NCI-H510A treated with DMSO at 0.1 percent for 48 hours (cell line): ENCODE results near the gene TMEM8B.

Experiments
- DNase-seq: peaks from one replicate; lab custom pipeline; 2025; lab: John Stamatoyannopoulos, UW

TMEM8B gene

DNA sequence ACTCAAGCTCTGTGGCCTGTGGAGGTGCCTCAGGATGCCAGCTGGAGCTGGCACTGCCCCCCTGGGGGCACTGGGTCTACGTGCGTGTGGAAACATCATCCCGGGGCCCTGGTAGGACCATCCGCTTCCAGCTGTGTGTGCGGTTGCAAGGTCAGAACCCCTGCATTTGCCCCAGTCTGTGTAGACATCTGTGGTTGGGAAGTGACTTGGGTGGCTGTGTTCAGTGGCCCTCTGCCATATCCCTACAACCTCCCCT, 12.5 kb downstream of the TMEM8B start:
- DNase-seq, result no peak

DNA sequence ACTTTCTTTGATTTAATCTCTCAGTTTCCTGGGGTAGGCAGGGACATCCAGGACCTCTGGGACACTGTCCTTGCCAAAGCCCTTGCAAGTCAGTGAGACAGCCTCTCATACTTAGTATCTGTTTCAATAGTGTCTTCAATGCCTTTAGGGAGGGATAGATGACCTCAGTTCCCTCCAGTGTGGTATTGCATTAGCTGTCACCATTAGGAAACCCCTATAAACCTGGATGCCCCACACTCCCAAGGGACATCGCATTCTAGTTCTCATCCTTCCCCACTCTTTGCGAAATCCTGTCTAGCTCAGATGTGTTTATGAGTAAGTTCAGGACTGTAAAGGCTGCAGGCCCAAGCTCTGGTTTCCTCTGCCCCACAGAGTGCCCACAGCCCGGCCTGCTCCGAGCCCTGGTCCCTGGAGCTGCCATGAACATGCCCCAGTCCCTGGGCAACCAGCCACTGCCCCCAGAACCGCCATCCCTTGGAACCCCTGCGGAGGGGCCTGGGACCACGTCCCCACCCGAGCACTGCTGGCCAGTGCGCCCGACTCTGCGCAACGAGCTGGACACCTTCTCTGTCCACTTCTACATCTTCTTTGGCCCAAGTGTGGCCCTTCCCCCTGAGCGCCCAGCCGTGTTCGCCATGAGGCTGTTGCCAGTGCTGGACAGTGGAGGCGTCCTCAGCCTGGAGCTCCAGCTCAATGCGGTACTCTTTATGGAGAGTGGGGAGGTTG, 13.2 kb downstream of the TMEM8B start:
- DNase-seq, result no peak

DNA sequence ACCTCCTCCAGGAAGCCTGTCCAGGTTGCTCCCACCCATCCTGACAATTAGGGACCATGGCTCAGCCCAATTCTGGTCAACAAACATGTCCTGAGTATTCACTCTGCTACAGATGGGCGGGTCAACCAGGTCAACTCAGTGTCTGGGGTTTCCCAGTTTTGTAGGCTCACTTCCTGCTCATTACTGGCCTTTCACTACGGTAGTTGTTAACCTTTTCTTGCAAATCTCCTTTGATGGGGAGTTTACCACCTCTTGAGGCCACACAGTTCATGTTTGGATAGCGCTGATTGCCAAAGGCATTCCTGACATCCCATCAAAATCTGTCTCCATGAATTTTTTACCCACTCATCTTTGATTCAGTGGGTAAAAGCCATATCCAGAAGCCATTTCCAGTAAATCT, 13.8 kb downstream of the TMEM8B start:
- no peak for DNase-seq

DNA sequence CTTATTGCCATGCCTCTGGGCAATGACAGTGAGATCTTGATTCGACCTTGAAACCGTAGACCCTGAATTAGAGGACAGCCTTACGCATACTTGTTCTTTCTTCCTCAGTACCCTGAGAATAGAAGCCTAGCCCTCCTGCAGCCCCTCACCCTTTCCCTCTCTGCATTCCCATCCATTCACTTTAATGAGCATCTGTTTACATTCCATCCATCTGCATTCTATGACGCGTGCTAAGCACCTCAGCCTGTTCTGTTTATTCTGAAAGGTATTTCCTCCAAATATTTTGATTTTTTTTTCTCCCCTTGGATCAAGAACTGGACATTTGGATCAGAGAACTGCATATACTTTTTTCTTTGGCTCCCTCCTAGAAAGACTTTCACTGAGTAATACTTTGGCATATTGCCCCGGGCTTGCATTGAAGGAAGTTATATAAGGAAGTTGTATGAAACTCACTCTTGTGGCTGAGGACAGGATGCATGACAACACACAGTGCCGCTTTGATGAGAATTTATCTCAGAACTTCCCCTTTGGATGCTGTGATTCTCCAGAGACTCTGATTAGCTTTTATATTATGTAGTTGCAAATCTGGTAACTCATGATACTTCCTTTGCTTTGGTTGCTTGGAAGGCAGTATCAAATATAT, 15.7 kb downstream of the TMEM8B start:
- DNase-seq, result no peak

DNA sequence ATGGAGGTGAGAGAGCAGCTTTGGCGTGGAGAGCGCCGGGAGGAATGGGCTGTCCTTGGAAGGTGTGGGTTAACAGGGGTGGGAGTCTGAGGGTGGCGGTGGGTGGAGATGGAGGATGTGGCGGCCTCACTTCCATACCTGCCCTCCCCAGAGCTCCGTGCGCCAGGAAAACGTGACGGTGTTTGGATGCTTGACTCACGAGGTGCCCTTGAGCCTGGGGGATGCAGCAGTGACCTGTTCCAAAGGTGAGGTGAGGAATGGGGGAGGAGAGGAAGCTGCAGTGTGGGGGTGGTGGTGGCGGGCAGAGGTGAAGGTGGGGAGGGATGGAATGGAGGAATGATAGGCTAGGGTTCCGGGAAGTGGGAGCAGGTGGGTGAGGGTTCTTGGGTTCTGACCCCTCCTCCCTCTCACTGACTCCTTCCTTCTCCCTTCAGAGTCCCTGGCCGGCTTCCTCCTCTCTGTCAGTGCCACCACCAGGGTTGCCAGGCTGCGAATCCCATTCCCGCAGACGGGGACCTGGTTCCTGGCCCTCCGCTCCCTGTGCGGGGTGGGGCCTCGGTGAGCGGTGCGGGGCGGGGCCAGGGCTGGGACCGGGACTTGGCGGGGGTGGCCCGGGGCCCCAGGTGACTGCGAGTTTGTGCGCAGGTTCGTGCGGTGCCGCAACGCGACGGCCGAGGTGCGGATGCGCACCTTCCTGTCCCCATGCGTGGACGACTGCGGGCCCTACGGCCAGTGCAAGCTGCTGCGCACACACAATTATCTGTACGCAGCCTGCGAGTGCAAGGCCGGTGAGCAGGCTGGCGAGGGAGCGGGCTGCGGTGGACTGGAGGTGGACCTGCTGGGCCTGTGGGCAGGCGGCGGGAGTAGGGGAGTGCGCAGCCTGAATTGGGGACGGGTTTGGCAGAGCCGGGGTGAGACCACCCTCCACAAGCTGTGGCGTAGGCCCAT, 17.1 kb downstream of the TMEM8B start:
- no peak for DNase-seq

DNA sequence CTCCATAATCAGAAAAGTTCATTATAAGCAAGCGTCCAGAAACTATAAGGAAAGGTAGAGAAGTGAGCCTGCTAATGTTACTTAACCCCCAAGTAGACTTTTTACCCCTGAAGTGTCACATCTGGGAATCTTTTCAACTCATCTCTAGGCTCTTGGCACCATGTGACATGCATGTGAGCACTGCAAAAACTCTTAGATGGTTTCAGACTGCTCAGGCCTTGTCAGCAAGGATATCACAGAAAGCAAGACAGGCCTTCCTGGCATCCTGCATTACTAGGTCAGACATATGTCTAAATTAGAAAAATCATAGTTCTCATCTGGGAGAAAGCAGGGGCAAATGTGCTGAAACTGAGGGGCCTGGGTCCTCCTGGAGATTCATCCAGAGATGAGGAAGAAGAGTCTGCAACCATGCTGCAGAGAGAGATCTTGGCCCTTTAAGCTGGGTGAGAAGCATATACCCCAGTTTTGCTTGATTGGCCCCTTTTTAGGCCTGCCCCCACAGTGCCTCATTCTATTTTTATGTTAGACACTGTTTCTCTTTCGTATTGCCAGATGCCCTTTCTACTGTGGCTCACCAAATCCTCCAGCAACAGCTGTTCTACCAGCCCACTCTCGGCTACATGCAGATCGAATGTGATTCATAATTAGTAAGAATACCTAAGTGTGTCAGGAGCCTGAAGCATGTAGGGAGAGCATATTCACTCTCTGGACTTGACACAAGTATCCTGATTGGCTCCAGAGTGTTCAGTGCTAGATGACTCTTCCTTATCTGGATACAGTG, 19.0 kb downstream of the TMEM8B start:
- DNase-seq, result no peak

DNA sequence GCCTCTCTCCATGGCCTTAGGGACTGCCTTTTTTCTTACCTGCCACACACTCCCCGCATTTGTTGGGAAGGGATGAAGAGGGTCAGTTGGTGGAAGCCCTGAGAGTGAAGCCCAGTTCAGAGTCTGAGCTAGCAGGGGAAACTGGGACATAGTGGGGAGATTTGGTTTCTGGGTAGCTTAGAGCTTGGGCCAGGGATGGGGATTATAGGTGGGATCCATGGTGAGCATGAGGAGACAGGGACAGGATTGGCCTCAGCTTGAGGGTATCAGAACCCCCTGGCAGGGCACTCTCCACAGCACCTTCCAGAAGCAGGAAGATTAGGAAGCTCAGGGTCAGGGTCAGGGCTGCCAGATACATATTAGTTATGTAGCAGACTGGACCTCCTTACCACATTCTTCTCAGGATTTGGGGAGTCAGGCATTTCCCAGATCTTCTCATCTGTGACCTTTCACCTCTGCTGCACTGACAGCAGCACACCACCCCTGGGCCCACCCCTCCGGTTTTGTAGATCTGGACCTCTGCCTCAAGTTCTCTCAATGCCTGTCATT, 23.3 kb downstream of the TMEM8B start:
- DNase-seq, result no peak

DNA sequence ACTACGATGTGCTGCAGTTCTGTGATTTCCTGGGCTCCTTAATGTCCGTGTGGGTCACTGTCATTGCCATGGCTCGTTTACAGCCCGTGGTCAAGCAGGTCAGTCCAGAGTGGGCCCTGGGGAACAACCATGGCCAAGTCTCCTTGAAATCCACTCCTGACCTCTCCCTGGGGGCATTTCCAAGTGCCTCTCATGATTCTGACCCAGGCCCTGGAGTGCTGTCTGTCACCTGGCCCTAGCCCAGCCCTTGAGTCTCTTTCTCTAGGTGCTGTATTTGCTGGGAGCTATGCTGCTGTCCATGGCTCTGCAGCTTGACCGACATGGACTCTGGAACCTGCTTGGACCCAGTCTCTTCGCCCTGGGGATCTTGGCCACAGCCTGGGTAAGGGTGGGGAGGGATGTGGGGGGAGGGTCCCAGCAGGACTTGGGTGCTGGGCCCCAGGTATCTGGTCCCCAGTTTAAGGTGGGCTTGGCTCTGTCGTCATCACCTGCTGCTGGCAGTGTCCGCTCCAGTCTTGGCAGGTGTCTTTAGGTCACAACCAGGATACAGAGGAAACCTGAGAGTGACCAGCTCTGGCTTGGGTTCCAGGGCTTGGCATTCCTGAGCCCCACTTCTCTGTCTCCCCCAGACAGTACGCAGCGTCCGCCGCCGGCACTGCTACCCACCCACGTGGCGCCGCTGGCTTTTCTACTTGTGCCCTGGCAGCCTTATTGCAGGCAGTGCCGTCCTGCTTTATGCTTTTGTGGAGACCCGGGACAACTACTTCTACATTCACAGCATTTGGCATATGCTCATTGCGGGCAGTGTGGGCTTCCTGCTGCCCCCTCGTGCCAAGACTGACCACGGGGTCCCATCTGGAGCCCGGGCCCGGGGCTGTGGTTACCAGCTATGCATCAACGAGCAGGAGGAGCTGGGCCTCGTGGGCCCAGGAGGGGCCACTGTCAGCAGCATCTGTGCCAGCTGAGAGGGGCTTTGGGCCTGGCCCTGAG, 24.1 kb downstream of the TMEM8B start:
- no peak for DNase-seq

DNA sequence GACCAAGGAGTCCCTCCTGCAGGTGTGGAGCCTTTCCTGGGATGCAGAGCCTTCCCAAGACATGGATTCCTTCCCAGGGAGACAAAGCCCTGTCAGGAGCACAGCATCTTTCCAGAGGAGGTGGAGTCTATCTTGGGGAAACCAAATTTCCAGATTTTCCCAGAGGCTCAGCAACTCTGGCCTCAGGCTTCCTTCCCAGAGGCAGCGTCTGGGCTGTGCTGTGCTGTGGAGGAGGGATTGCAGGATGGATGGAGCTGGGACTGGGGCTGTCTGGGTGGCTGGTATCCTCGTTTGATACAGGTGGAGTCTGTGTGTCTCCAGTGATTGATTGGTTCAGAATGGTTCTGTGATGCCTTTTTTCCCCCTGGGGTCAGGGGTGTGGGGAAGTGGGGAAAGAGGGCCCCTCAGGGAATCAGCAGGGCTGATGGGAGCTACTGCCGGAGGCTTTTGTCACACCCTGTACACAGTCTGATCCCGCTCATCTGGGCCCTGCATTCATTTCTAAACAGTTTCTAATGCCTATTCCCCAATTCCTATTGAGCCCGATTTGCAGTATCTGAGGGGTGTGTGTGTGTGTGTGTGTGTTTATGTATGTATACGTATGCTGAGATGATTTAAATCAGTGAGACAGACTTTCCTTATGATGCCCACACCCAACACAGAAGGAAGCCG, 25.2 kb downstream of the TMEM8B start:
- no peak for DNase-seq

DNA sequence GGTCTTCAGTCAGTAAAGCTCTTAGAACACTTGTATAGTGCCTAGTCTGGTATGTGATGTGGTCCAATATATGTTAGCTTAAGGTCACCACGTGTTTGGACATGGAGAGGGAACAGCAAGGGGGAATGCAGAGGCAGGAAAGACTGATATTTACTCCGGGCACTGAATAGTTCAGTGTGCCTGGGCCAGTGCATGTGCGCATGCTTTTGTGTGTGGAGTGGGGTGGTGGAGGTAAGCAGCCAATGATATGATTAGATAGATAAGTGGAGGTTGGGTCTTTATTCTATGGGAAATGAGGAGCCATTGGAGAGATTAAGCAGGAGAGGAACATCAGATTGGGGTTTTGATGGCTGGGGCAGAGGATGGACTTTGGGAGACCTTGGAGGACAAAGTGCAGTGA, 27.2 kb downstream of the TMEM8B start:
- DNase-seq, result no peak

DNA sequence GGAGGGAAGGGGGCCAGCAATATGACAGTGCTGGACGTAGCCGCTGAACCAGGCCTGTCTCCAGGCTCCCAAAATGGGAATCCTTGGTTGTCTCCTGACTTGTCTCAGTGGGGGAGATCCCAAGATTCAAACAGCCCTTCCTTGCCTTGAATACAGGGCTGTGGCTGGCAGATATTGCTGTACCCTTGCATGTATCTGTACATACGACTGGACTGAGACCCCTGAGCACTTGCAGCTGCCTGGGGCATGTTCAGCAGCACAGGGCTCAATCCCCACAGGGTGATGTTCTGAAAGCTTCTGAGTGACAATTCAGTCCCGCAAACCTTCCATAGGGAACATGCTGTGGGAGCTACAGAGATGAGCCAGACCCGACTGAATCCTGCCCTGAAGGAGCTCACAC, 27.9 kb downstream of the TMEM8B start:
- DNase-seq, result no peak

DNA sequence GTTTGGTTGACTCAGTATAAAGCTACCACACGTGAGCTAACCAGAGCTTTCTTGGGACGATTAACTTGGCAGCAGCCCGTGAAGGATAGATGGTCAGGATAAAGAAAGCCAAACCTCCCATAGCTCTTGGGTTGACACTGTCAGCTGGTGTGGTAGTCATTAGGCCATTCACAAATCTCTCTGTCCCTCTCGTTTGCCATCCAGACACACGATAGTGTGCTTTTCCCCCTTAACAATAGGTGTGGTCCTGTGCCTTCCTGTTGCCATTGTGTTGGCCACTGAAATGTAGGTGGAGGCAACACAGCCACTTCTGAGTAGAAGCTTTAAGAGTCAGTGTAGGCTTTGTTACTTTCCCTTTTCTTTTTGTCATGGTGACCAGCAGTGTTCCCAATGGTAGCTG, 29.4 kb downstream of the TMEM8B start:
- no peak for DNase-seq

DNA sequence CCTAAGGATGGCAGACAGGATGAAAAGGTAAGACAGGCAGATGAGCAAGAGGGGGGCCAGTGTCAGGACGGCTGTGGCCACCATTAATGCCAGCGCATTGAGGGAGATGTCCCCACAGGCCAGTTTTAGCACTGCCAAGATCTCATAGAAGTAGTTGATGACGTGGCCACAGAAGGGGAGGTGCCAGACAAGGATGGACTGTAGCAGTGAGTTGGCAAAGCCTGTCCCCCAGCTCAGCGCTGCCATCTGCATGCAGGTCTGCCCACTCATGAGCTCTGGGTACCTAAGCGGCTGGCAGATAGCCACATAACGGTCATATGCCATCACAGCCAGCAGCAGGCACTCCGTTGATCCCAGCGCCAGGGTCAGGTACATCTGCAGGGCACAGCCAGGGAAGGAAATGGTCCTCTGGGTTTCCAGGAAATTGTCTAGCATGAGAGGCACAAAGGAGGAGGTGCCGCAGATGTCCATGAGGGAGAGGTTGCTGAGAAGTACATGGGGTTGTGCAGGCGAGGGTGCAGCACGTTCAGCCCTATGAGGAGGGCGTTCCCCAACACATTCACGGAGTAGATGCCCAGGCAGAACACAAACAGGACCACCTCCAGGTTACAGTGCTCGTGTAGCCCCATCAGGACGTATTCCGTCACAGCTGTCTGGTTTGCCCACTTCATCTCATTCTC, 30.4 kb downstream of the TMEM8B start:
- DNase-seq, result no peak

DNA sequence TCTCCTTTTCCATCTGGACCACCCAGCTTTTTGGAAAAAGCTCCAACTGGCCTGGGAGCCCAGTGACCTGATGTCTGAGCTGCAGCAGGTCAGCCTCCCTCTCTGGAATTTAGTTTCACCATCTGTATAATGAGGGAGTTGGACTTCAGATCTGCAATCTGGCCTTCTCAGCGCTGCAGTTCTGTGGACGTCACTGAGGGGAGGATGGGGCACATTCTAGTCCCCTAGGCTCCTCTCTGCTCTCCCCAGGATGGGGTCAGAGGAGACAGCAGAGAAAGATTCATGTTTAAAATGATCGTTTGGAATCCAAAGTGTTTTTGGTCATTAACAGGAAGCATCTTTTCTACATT, 30.9 kb downstream of the TMEM8B start:
- DNase-seq, result no peak

DNA sequence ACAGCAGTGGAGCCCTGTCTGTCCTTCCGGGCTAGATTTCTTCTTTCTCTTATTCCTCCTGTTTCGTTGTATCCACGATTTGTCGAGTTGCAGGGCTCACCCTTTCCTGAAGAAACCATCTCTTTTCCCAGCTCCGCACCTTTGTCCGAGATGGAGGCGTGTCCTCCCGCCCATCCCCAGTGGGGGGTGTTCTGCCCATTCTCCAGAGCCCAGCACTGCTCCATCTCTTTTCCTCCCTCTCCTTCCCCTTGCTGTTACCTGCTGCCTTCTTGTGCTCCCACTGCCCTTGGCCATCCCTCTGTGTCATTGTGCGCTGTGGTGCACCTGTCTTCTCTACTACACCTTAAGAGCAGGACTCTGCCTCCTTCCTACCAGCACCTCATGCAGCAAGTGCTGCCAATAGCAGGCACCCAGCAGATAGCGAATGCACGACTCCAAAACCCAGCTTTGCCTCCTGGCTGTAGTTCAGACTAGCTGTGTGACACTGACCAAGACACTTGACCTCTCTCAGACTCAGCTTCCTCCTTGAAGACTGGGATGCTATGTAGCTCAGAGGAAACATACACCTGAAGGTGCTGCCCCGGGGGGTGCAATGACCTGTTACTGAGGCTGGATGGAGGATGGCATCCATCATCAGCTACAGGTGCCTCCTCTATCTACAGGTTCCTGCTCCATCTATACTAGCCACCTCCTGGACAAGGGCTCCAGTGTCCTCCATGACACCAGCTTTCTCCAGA, 32.3 kb downstream of the TMEM8B start:
- no peak for DNase-seq

DNA sequence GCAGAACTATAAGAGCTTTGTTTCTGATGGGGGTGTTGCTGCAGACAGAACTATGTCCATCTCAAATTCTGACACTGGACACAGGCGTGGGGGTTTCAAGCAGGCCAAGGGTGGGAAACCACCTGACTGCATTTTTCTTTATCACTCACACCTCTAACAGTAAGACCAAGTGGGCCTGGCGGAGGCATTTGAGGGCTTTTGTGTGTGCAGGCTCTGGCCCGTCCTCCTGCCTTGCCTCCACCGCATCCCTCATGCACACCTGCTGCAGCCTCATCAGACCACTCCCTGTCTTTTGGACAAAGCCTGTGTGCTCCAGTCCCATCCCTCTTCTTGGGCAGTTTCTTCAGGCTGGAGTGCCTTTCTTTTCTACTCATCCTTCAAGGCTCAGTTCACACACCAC, 33.3 kb downstream of the TMEM8B start:
- DNase-seq, result no peak

DNA sequence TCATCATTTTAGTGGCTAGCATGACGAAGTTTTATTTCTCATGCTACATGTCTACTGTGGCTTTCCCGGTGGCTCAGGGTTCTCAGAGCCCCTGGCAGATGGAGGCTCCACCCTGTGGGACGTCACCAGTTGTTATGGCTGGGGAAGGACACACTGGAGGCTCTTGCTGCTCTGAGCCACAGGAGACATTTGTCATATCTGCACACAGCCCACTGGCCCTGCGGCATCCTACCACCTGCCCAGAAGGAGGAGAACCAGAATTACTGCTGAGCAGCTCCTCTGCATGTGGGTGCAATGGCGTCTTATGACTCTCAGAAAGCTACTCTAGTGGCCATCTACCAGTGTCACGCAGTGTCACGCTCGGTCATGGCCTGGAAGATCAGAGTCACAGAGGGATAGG, 34.6 kb downstream of the TMEM8B start:
- DNase-seq, result no peak

DNA sequence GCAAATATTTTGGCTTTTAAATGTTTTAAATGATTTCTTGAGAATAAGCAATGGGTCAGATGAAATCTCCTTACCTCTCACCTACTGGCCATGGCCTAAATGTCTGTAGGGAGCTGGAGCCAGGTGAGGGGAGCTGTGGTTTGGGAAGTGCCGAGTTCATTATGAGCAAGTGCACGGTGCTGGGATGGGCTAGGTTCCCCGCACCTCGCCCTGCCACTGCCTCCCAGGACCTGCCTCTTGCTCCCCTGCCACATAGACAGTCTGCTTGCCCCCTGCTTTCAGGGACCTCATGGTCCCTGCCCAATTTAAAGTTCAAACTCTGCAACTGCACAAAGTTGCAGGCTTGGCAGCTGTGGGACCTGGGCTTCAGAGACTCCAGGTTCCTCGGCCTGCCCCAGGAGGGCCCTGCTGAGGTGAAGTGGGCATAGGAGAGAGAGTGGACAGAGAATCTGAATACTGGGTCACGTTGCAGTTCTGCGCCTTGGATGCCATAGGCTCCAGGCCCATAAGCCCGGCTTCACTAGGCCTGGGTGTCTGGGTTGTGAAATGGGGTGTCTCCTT, 35.7 kb downstream of the TMEM8B start:
- no peak for DNase-seq

DNA sequence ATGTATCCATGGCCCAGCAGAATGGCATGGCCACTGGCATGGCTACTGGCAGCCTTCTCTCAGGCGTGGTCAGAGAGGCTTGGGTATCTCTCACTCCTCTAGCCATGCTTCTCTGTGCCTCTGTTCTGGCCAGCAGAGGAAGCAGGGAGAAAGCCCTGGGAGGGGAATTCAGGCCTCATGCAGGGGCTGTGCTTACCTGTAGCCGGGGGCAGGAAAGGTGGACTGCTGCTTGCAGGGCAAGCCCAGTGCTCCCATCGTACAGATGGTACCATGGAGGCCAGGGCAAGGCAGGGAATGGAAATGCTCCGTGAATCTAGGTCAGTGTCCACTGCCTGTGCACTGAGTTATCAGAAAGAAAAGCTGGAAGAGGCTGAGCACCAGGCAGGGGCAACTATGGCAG, 38.5 kb downstream of the TMEM8B start:
- no peak for DNase-seq
